Glutamatergic neuron (in vitro differentiated cells): ENCODE results near the gene BASP1. TPM values are rescaled to one million over a fixed set of nuclear protein-coding genes. Genes with fewer than 3 reads are reported as not detected.

ENCODE experiments used
- DNase-seq: peaks from one replicate; pipeline ENCODE4 v3.0.0; 2022
- H3K27ac Mint-ChIP-seq: one replicate; pipeline ENCODE4 v1.8.0; 2020; ENCODE audit warnings: mild to moderate bottlenecking, mixed read lengths, inconsistent platforms; ENCODE audit not compliant: unreplicated experiment
- H3K27me3 Mint-ChIP-seq: one replicate; pipeline ENCODE4 v1.8.0; 2020; ENCODE audit warnings: mild to moderate bottlenecking, moderate library complexity, mixed read lengths, inconsistent platforms; ENCODE audit not compliant: unreplicated experiment
- H3K36me3 Mint-ChIP-seq: one replicate; pipeline ENCODE4 v1.8.0; 2020; ENCODE audit warnings: mild to moderate bottlenecking, mixed read lengths, inconsistent platforms; ENCODE audit not compliant: unreplicated experiment
- H3K4me1 Mint-ChIP-seq: one replicate; pipeline ENCODE4 v1.8.0; 2020; ENCODE audit warnings: mild to moderate bottlenecking, low read depth, mixed read lengths, inconsistent platforms; ENCODE audit not compliant: unreplicated experiment
- H3K4me3 Mint-ChIP-seq: one replicate; pipeline ENCODE4 v1.8.0; 2020; ENCODE audit warnings: mild to moderate bottlenecking, mixed read lengths, inconsistent platforms; ENCODE audit not compliant: unreplicated experiment
- H3K9me3 Mint-ChIP-seq: one replicate; pipeline ENCODE4 v1.8.0; 2020; ENCODE audit warnings: mild to moderate bottlenecking, moderate library complexity, mixed read lengths, inconsistent platforms; ENCODE audit not compliant: unreplicated experiment
- total RNA-seq: library from RNA; stranded (reverse); fragmentation: NEBNext Ultra II Directional; extraction: Animal tissue kit (Norgen Biotek cat#: 25700); gene quantifications from one replicate; pipeline ENCODE4 v1.2.1, GENCODE V29; 2021; ENCODE audit not compliant: unreplicated experiment
- TF ChIP-seq, protein P1 (sequence below): fragments of 200-600 bp; sonication (generic); IDR thresholded peaks from one replicate; pipeline ENCODE4 v1.5.0; 2021; ENCODE audit not compliant: partially characterized antibody, unreplicated experiment

Gene BASP1
- total RNA-seq, 1 donor from 2014 or later = 832 TPM

DNA sequence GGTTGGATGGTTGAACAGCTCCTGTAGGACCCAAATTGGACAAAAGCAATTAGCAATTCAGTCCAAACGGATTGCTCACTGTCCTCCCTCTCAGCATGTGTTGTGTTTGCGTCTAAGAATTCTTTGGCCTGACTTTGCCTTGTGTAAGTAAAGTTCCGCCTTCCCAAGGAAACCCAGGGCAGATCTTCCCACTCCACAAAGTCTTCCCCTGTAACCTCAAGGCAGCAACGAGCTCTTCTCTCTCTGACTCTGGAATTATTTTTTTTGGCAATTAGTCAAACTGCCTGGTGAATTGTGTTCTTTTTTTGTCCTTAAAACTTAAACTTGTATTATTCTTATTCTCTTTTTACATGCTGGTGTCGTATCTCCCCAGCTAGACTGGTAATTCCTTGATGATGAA lies 20.7 kb upstream of the BASP1 start:
- H3K4me1 Mint-ChIP-seq = peaks cover 8% of the 10 kb centered on the region
- H3K36me3 Mint-ChIP-seq = peaks cover 24% of the 10 kb centered on the region
- H3K4me3 Mint-ChIP-seq = no peak overlapping the region
- no peak overlapping the region for H3K27ac Mint-ChIP-seq
- H3K9me3 Mint-ChIP-seq = peaks cover 6% of the 10 kb centered on the region
- DNase-seq = no peak
- TF ChIP-seq, protein P1, sequence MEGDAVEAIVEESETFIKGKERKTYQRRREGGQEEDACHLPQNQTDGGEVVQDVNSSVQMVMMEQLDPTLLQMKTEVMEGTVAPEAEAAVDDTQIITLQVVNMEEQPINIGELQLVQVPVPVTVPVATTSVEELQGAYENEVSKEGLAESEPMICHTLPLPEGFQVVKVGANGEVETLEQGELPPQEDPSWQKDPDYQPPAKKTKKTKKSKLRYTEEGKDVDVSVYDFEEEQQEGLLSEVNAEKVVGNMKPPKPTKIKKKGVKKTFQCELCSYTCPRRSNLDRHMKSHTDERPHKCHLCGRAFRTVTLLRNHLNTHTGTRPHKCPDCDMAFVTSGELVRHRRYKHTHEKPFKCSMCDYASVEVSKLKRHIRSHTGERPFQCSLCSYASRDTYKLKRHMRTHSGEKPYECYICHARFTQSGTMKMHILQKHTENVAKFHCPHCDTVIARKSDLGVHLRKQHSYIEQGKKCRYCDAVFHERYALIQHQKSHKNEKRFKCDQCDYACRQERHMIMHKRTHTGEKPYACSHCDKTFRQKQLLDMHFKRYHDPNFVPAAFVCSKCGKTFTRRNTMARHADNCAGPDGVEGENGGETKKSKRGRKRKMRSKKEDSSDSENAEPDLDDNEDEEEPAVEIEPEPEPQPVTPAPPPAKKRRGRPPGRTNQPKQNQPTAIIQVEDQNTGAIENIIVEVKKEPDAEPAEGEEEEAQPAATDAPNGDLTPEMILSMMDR = no peak
- H3K27me3 Mint-ChIP-seq = peaks cover 2% of the 10 kb centered on the region

DNA sequence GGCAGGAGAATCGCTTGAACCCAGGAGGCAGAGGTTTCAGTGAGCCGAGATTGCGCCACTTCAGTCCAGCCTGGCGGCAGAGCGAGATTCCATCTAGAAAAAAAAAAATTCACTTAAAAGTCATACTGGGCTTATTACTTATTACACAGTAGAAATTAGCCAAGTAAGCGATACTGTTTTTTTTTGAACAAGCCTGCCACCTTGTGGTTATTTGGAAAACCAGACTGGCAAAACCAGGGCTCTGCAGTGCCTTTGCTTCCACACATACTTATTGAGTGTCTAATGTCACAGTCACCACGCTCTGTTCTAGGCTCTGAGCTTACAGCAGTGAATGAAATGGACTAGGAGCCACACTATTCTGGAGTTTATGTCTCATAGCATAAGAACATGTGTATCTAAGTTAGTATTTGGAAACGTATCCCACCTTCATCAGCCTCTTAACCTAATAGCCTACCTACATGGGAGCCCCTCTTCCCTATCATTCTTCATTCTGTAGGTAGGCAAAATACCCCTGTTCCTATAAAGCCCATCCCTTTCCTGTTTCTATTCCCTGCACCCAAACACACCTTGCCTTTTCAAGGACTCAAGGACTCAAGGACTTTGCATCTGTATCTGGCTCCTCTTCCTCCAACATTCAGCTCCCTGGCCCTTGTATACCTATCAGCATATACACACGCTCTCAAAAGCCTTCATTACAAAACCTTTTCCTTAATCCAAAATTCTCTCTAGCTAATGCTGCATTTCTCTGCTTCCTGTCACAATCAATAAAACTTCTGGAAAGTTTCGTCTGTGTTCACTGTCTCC lies 13.9 kb upstream of the BASP1 start:
- Mint-ChIP-seq H3K4me3 (peak overlapping the region; percentile 12), H3K27ac (no peak overlapping the region), H3K4me1 (peaks cover 3% of the 10 kb centered on the region), H3K27me3 (peaks cover 1% of the 10 kb centered on the region), H3K9me3 (peaks cover 2% of the 10 kb centered on the region), H3K36me3 (peaks cover 7% of the 10 kb centered on the region)
- DNase-seq = no peak
- TF ChIP-seq, protein P1 = peak; percentile 77

DNA sequence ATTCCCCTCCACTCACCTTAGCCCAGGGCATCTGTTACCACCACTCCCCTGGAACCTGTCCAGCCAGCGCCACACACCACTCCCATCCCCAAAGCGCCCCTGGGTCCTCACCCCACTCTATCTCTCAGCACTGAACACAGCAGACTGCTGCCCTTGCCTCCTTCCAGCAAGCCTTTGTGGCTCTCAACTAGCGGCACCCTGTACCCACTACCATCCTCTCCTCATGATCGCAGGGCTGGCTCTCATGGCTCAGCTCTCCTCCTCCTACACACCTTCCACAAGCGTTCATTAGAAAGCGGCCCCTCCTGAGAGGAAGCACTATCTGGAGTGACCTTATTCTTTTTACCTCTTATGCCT lies 13.3 kb upstream of the BASP1 start:
- Mint-ChIP-seq H3K36me3 (peaks cover 6% of the 10 kb centered on the region), H3K9me3 (peaks cover 2% of the 10 kb centered on the region), H3K27me3 (peaks cover 3% of the 10 kb centered on the region), H3K4me3 (no peak overlapping the region), H3K27ac (no peak overlapping the region), H3K4me1 (peaks cover 3% of the 10 kb centered on the region)
- TF ChIP-seq, protein P1 = no peak
- no peak for DNase-seq

DNA sequence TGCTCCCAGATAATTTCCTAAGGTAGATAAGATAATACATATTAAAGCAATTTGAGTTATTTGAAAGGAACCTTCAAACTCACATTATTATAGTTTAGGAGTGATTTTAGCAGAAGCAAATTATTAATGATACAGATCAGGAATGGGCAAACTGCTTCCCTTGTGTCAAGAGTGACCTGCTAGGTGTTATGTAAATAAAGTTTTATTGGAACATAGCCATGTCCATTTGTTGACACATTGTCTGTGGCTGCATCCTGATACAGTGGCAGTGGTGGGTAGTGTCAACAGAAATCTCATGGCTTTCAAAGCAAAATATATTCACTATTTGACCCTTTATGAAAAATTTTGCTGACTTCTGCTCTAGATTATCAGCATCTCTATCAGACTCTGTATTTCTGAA lies 11.4 kb upstream of the BASP1 start:
- Mint-ChIP-seq H3K36me3 (peaks cover 6% of the 10 kb centered on the region), H3K27me3 (peaks cover 4% of the 10 kb centered on the region), H3K4me3 (no peak overlapping the region)

DNA sequence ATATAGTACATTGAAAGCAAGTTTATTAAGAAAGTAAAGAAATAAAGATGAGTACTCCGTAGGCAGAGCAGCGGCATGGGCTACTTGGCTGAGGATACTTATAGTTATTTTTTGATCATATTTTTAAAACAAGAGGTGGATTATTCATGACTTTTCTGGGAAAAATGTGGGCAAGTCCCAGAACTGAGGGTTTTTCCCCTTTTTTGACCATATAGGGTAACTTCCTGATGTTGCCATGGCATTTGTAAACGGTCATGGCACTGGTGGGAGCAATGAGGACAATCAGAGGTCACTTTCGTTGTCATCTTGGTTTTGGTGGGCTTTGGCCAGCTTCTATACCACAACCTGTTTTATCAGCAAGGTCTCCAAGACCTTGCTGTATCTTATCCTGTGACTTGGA lies 5.2 kb upstream of the BASP1 start:
- Mint-ChIP-seq H3K36me3 (peaks cover 11% of the 10 kb centered on the region), H3K9me3 (peaks cover 14% of the 10 kb centered on the region), H3K4me1 (peaks cover 11% of the 10 kb centered on the region), H3K4me3 (peak overlapping the region; percentile 8), H3K27me3 (peaks cover 15% of the 10 kb centered on the region), H3K27ac (no peak overlapping the region)
- TF ChIP-seq, protein P1 = no peak
- no peak for DNase-seq

More for the DNA sequence above, 11.4 kb upstream of the BASP1 start:
- TF ChIP-seq, protein P1 = no peak
- Mint-ChIP-seq H3K9me3 (peaks cover 2% of the 10 kb centered on the region), H3K27ac (no peak overlapping the region), H3K4me1 (peaks cover 3% of the 10 kb centered on the region)
- no peak for DNase-seq
